ENCODE results near the gene METTL23.
"Not testable (repeated sequence)": the region's sequence is repeated elsewhere in the genome, so short reads cannot be mapped to it uniquely, and the experiment has no call there.

The METTL23 gene

DNA sequence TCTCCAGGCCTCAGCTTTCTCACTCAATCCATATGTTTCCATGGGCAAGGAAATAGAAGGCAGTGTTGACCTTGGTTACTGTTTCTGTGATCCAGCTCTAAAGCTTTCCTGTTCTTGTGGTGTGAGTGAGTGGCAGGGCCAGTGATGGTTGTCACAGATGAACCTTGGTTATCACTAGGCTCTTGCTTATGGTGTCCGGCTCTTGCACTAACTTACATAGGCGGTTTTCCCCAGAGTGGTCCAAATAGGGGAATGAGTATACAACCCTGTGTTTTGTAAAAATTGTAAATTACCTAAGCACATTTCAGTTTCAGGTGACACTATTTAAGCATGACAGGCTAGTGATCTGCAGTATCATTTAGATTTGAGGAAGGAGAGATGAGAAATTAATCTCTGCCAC, 18.1 kb downstream of the METTL23 start:
- 100% methylated on average over 2 of the region's 2 CpGs for WGBS
- no peak overlapping the region for H3K4me3 ChIP-seq (ENCODE audit: insufficient read depth in 1 of 2, low read depth in 1 of 2, low read length in 2 of 2)
- no peak overlapping the region for H4K8ac ChIP-seq (ENCODE audit: low read length)

DNA sequence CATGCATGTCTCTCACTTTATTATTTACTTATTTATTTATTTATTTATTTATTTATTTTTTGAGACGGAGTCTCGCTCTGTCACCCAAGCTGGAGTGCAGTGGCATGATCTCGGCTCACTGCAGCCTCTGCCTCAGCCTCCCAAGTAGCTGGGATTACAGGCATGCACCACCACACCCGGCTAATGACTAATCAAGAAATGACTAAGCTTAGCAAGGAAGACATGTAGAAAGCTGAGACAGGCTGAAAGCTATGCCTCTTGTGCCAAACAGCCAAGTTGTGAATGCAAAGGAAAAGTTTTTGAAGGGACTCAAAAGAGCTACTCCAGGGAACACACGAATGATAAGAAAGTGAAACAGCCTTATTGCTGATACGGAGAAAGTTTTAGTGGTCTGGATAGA, 19.1 kb downstream of the METTL23 start:
- not testable (repeated sequence) for H4K8ac ChIP-seq (ENCODE audit: low read length); H2AK5ac ChIP-seq (ENCODE audit: low read length, severe bottlenecking); H3K27ac ChIP-seq (ENCODE audit: low read length, poor library complexity, severe bottlenecking); H3K79me1 ChIP-seq (replicated peaks; ENCODE audit: low read length, poor library complexity, severe bottlenecking); H3K4me2 ChIP-seq (ENCODE audit: low read length, poor library complexity, severe bottlenecking); H4K91ac ChIP-seq (ENCODE audit: low read length); H2BK5ac ChIP-seq (ENCODE audit: low read depth, low read length, poor library complexity, severe bottlenecking); DNase-seq; H3K27me3 ChIP-seq (ENCODE audit: control insufficient read depth in 1 of 2, insufficient read depth in 1 of 2, low read length in 2 of 2); H2BK12ac ChIP-seq (ENCODE audit: low read length in 2 of 2); H3K9me3 ChIP-seq (ENCODE audit: control insufficient read depth, low read length); H3K9ac ChIP-seq (ENCODE audit: low read length); H3K4me1 ChIP-seq (ENCODE audit: control insufficient read depth, insufficient read depth, low read depth, low read length); H2BK15ac ChIP-seq (ENCODE audit: low read depth, poor library complexity, severe bottlenecking); H3K23ac ChIP-seq (ENCODE audit: low read length in 2 of 2); H2BK120ac ChIP-seq (ENCODE audit: low read depth, low read length); H3K14ac ChIP-seq (ENCODE audit: low read length in 2 of 2); H3K4ac ChIP-seq (ENCODE audit: low read depth in 1 of 2, low read length in 2 of 2); H3K18ac ChIP-seq (ENCODE audit: low read depth in 1 of 2, low read length in 2 of 2); H3K4me3 ChIP-seq (ENCODE audit: insufficient read depth in 1 of 2, low read depth in 1 of 2, low read length in 2 of 2); H2AFZ ChIP-seq (ENCODE audit: low read depth, low read length)
- H3K36me3 ChIP-seq (ENCODE audit: control insufficient read depth in 1 of 2, insufficient read depth in 2 of 2, low read depth in 1 of 2, low read length in 2 of 2), result peaks cover 9 to 63% of the 10 kb centered on the region in 2 experiments
- 99% methylated on average over 5 of the region's 6 CpGs for WGBS

More for the DNA sequence above, 18.1 kb downstream of the METTL23 start:
- Histone ChIP-seq H3K14ac (ENCODE audit: low read length in 2 of 2) (no peak overlapping the region), H2BK12ac (ENCODE audit: low read length in 2 of 2) (no peak overlapping the region), H3K9ac (ENCODE audit: low read length) (no peak overlapping the region), H2BK120ac (ENCODE audit: low read depth, low read length) (no peak overlapping the region), H2BK5ac (ENCODE audit: low read depth, low read length, poor library complexity, severe bottlenecking) (no peak overlapping the region), H3K27ac (ENCODE audit: low read length, poor library complexity, severe bottlenecking) (no peak overlapping the region), H3K79me1 (replicated peaks; ENCODE audit: low read length, poor library complexity, severe bottlenecking) (peaks cover 6% of the 10 kb centered on the region), H3K4me1 (ENCODE audit: control insufficient read depth, insufficient read depth, low read depth, low read length) (peaks cover 2% of the 10 kb centered on the region), H3K27me3 (ENCODE audit: control insufficient read depth in 1 of 2, insufficient read depth in 1 of 2, low read length in 2 of 2) (no peaks in the 10 kb centered on the region), H3K4ac (ENCODE audit: low read depth in 1 of 2, low read length in 2 of 2) (no peak overlapping the region), H3K4me2 (ENCODE audit: low read length, poor library complexity, severe bottlenecking) (no peak overlapping the region), H4K91ac (ENCODE audit: low read length) (no peak overlapping the region), H2BK15ac (ENCODE audit: low read depth, poor library complexity, severe bottlenecking) (no peak overlapping the region), H3K18ac (ENCODE audit: low read depth in 1 of 2, low read length in 2 of 2) (no peak overlapping the region), H3K23ac (ENCODE audit: low read length in 2 of 2) (peak overlapping the region in 1 of 2 experiments; percentile 50), H2AK5ac (ENCODE audit: low read length, severe bottlenecking) (no peak overlapping the region), H2AFZ (ENCODE audit: low read depth, low read length) (no peak overlapping the region), H3K36me3 (ENCODE audit: control insufficient read depth in 1 of 2, insufficient read depth in 2 of 2, low read depth in 1 of 2, low read length in 2 of 2) (peaks cover 9 to 63% of the 10 kb centered on the region in 2 experiments), H3K9me3 (ENCODE audit: control insufficient read depth, low read length) (peaks cover 8% of the 10 kb centered on the region)
- no peak for DNase-seq

- Histone ChIP-seq H3K9ac (ENCODE audit: low read length) (no peak overlapping the region), H4K91ac (ENCODE audit: low read length) (no peak overlapping the region), H3K27me3 (ENCODE audit: control insufficient read depth in 1 of 2, insufficient read depth in 1 of 2, low read length in 2 of 2) (no peaks in the 10 kb centered on the region), H3K4me2 (ENCODE audit: low read length, poor library complexity, severe bottlenecking) (no peak overlapping the region), H3K4ac (ENCODE audit: low read depth in 1 of 2, low read length in 2 of 2) (no peak overlapping the region), H3K4me1 (ENCODE audit: control insufficient read depth, insufficient read depth, low read depth, low read length) (no peaks in the 10 kb centered on the region), H3K23ac (ENCODE audit: low read length in 2 of 2) (no peak overlapping the region), H3K79me1 (replicated peaks; ENCODE audit: low read length, poor library complexity, severe bottlenecking) (peaks cover 3% of the 10 kb centered on the region), H3K9me3 (ENCODE audit: control insufficient read depth, low read length) (peaks cover 8% of the 10 kb centered on the region), H2BK12ac (ENCODE audit: low read length in 2 of 2) (no peak overlapping the region), H3K36me3 (ENCODE audit: control insufficient read depth in 1 of 2, insufficient read depth in 2 of 2, low read depth in 1 of 2, low read length in 2 of 2) (peaks cover 9 to 53% of the 10 kb centered on the region in 2 experiments), H2BK120ac (ENCODE audit: low read depth, low read length) (no peak overlapping the region), H3K4me3 (ENCODE audit: insufficient read depth in 1 of 2, low read depth in 1 of 2, low read length in 2 of 2) (no peak overlapping the region), H2BK15ac (ENCODE audit: low read depth, poor library complexity, severe bottlenecking) (no peak overlapping the region), H4K8ac (ENCODE audit: low read length) (no peak overlapping the region), H3K18ac (ENCODE audit: low read depth in 1 of 2, low read length in 2 of 2) (no peak overlapping the region), H2BK5ac (ENCODE audit: low read depth, low read length, poor library complexity, severe bottlenecking) (no peak overlapping the region), H3K27ac (ENCODE audit: low read length, poor library complexity, severe bottlenecking) (no peak overlapping the region), H2AFZ (ENCODE audit: low read depth, low read length) (no peak overlapping the region), H2AK5ac (ENCODE audit: low read length, severe bottlenecking) (no peak overlapping the region), H3K14ac (ENCODE audit: low read length in 2 of 2) (no peak overlapping the region)
- WGBS, result 90% methylated on average over 9 of the region's 9 CpGs
- no peak for DNase-seq
These were observed 21.2 kb downstream of the METTL23 start for GRCh38 chr17:76747716-76748363.

- DNase-seq, result no peak
- Histone ChIP-seq H3K23ac (ENCODE audit: low read length in 2 of 2) (no peak overlapping the region), H3K27me3 (ENCODE audit: control insufficient read depth in 1 of 2, insufficient read depth in 1 of 2, low read length in 2 of 2) (no peaks in the 10 kb centered on the region), H3K79me1 (replicated peaks; ENCODE audit: low read length, poor library complexity, severe bottlenecking) (peaks cover 3% of the 10 kb centered on the region), H3K4me3 (ENCODE audit: insufficient read depth in 1 of 2, low read depth in 1 of 2, low read length in 2 of 2) (no peak overlapping the region), H3K18ac (ENCODE audit: low read depth in 1 of 2, low read length in 2 of 2) (no peak overlapping the region), H4K8ac (ENCODE audit: low read length) (no peak overlapping the region), H3K4me1 (ENCODE audit: control insufficient read depth, insufficient read depth, low read depth, low read length) (peaks cover 3% of the 10 kb centered on the region), H2BK5ac (ENCODE audit: low read depth, low read length, poor library complexity, severe bottlenecking) (no peak overlapping the region), H3K14ac (ENCODE audit: low read length in 2 of 2) (no peak overlapping the region), H3K4me2 (ENCODE audit: low read length, poor library complexity, severe bottlenecking) (no peak overlapping the region), H2BK120ac (ENCODE audit: low read depth, low read length) (no peak overlapping the region), H3K27ac (ENCODE audit: low read length, poor library complexity, severe bottlenecking) (no peak overlapping the region), H3K9ac (ENCODE audit: low read length) (no peak overlapping the region), H3K4ac (ENCODE audit: low read depth in 1 of 2, low read length in 2 of 2) (no peak overlapping the region), H3K9me3 (ENCODE audit: control insufficient read depth, low read length) (peaks cover 8% of the 10 kb centered on the region), H2BK12ac (ENCODE audit: low read length in 2 of 2) (no peak overlapping the region), H2BK15ac (ENCODE audit: low read depth, poor library complexity, severe bottlenecking) (no peak overlapping the region), H2AFZ (ENCODE audit: low read depth, low read length) (no peak overlapping the region), H3K36me3 (ENCODE audit: control insufficient read depth in 1 of 2, insufficient read depth in 2 of 2, low read depth in 1 of 2, low read length in 2 of 2) (peaks cover 9 to 58% of the 10 kb centered on the region in 2 experiments), H4K91ac (ENCODE audit: low read length) (no peak overlapping the region), H2AK5ac (ENCODE audit: low read length, severe bottlenecking) (no peak overlapping the region)
- WGBS, result 100% methylated on average over 1 of the region's 1 CpG
These were observed 22.0 kb downstream of the METTL23 start for GRCh38 chr17:76748657-76749056.
